ENCODE data around the gene ARL6IP4. TPM values are rescaled to one million over a fixed set of nuclear protein-coding genes. Genes with fewer than 3 reads are reported as not detected.

The ARL6IP4 gene
- total and polyA plus RNA-seq, 11 donors: 123 to 325 (median 148) TPM

DNA sequence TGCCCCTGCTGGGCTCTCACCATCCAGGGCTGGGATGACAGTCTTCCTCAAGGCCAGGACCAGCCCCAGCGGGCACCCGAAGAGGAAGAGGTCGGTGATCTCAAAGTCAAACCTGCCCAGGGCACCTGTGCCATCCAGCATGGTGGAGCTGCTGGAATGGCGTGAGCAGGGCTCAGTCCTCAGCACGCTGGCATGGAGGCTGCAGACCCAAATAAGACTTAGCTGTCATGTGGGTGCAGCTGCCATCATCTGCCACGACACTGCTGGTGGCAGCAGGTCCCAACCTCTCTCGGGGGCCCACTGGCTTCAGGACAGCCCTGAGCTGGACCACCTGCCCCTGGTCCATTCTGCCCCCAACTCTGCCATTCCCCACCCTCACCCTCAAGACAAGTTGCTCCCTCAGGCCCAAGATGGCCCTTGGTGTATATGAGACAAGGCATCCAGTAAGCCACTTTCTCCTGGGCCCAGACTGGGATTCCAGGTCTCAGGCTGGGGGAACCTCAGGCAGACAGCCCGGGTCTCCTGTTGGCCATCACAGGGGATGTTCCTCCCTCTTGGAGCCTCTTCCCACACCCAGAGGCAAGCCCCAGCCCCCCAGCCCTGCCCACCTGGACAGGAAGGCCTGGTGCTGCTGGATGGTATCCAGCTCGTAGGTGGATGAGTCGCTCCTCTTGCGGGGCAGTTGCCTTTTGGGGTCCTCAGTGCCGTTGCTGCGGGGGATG is 14.5 kb downstream of the ARL6IP4 start:
- no peaks in the 10 kb centered on the region for H3K9me3 ChIP-seq
- H3K4me3 ChIP-seq: no peak overlapping the region
- ATAC-seq: no peak
- no peak for TF ChIP-seq POLR2A (IDR thresholded peaks at IDR 0.05)
- TF ChIP-seq, protein P1, sequence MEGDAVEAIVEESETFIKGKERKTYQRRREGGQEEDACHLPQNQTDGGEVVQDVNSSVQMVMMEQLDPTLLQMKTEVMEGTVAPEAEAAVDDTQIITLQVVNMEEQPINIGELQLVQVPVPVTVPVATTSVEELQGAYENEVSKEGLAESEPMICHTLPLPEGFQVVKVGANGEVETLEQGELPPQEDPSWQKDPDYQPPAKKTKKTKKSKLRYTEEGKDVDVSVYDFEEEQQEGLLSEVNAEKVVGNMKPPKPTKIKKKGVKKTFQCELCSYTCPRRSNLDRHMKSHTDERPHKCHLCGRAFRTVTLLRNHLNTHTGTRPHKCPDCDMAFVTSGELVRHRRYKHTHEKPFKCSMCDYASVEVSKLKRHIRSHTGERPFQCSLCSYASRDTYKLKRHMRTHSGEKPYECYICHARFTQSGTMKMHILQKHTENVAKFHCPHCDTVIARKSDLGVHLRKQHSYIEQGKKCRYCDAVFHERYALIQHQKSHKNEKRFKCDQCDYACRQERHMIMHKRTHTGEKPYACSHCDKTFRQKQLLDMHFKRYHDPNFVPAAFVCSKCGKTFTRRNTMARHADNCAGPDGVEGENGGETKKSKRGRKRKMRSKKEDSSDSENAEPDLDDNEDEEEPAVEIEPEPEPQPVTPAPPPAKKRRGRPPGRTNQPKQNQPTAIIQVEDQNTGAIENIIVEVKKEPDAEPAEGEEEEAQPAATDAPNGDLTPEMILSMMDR (IDR thresholded peaks at IDR 0.05): no peak
- H3K36me3 ChIP-seq: peaks cover 0 to 68% (median 14%) of the 10 kb centered on the region in 9 donors
- no peaks in the 10 kb centered on the region for H3K27me3 ChIP-seq
- H3K4me1 ChIP-seq: peaks cover 0 to 27% (median 4%) of the 10 kb centered on the region in 12 donors
- WGBS, 4 donors: 89% methylated on average over 6 to 13 of the region's 13 CpGs
- H3K27ac ChIP-seq: peak overlapping the region in 1 of 12 donors; percentile 33
- DNase-seq: peak in 2 of 5 donors; percentile 23 to 41
- intact Hi-C loops (cut with DNase I): no loop called here

DNA sequence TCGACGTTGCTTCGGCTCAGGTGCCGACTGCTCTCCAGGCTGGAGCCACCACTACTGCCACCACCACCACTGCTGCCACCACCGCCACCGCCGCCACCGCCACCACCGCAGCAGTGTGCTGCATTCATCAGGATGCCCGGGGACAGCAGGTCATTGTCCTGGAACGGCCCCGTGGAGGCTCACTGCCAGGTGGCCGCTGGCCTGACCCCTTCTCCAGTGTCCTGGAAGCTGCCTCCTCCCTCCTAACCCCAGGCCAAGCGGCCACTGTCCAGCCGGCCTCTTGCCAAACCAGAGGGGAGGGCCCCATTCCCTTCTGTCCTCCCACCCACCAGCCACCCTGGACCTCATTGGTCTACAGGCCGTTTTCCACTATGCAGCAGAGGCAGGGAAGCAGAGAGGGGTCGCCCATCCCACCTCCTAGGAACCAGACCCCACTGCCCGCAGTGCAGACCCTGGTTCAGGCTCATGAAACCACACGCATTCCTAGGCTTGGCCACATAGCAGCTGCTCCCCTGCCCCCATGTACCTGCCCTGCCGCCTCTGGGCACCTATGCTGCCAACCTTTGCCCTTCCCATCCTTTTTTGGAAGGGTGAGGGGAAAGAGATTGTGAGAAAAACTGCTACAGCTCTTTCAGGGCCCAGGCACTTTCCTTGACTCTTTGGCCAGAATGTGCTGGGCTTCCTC is 15.2 kb downstream of the ARL6IP4 start:
- DNase-seq (peak in 3 of 5 donors; percentile 56 to 73 (median 62)), ATAC-seq (peak; percentile 25 to 38 (median 30))
- H3K36me3 ChIP-seq: peaks cover 0 to 68% (median 17%) of the 10 kb centered on the region in 9 donors
- H3K9me3 ChIP-seq: no peaks in the 10 kb centered on the region
- peak overlapping the region in 1 of 12 donors; percentile 33 for H3K27ac ChIP-seq
- no peak overlapping the region for H3K4me3 ChIP-seq
- TF ChIP-seq POLR2A (IDR thresholded peaks at IDR 0.05): no peak
- TF ChIP-seq, protein P1 (IDR thresholded peaks at IDR 0.05): no peak
- peaks cover 0 to 27% (median 4%) of the 10 kb centered on the region in 12 donors for H3K4me1 ChIP-seq
- WGBS, 4 donors: 57 to 81% (median 75%) methylated on average over 5 to 20 of the region's 20 CpGs
- no peaks in the 10 kb centered on the region for H3K27me3 ChIP-seq
- intact Hi-C loops (cut with DNase I): no loop called here

DNA sequence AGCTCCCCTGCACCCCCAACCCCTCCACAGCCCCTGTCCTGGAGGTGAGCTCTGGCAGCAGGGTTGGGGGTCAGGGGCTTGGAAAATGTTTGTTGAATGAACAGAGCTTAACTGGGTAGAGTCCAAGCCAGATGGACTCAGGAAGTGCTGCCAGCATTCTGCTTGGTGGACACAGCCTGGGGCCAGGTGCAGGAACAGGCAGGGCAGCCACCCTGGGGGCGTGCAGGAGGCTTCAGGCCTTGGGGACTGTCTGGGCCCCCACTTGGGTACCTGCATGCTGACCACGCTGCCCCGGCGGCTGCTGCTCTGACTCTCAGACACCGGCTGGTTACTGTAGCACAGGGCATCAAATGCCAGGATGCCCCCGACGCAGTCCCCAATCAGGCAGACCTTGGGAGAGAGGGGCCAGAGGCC is 15.7 kb downstream of the ARL6IP4 start:
- intact Hi-C loops (cut with DNase I): no loop called here
- ATAC-seq: no peak
- H3K4me3 ChIP-seq: no peak overlapping the region
- H3K4me1 ChIP-seq: peaks cover 0 to 27% (median 4%) of the 10 kb centered on the region in 12 donors
- 88 to 98% (median 94%) methylated on average over 6 to 7 of the region's 7 CpGs for WGBS, 4 donors
- no peaks in the 10 kb centered on the region for H3K9me3 ChIP-seq
- H3K27me3 ChIP-seq: no peaks in the 10 kb centered on the region
- H3K36me3 ChIP-seq: peaks cover 0 to 68% (median 22%) of the 10 kb centered on the region in 9 donors
- H3K27ac ChIP-seq: no peak overlapping the region
- TF ChIP-seq POLR2A (IDR thresholded peaks at IDR 0.05): no peak
- TF ChIP-seq, protein P1 (IDR thresholded peaks at IDR 0.05): no peak
- peak in 1 of 5 donors; percentile 40 for DNase-seq
